ENCODE measurements around the gene TCEAL1.
"Not testable (repeated sequence)": the region's sequence is repeated elsewhere in the genome, so short reads cannot be mapped to it uniquely, and the experiment has no call there.

TCEAL1 gene

GRCh38 chrX:103628386-103629317 lies at the start of gene TCEAL1:
TCEAL1 (plus strand) TSS chrX:103628975; CDS start chrX:103629917, 942 bp downstream.
- peak; percentile 72 for DNase-seq

DNA sequence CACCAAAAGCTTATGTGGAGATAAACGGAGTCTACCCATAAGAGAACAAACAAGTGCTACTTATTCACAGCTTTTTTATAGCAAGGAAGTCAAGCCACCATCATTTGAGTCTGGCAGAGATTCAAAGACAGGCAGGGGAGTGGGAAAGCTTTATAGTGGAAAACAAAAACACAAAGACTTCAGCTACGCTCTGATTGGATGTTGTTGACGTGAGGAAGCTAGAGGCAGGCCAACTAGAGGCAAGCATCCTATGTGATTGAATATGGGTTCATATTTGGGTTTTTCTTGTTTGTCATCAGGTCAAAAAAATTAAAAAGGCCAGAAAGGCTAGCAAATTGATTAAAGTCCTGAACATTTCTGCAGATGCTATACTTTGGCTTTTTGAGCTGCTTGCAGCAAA lies 44.2 kb upstream of the TCEAL1 start:
- peak; percentile 68 for DNase-seq

- peak; percentile 43 for DNase-seq
Observed at GRCh38 chrX:103585411-103586313, 43.1 kb upstream of the TCEAL1 start, which contains the start of gene TCEAL4. TCEAL4 (plus strand) TSS chrX:103585515; CDS start chrX:103586676, 1,161 bp downstream.

- no peak for DNase-seq
Observed at GRCh38 chrX:103586314-103586646, 42.5 kb upstream of the TCEAL1 start.

- DNase-seq: no peak
Observed at GRCh38 chrX:103586659-103587058, 42.1 kb upstream of the TCEAL1 start.

DNA sequence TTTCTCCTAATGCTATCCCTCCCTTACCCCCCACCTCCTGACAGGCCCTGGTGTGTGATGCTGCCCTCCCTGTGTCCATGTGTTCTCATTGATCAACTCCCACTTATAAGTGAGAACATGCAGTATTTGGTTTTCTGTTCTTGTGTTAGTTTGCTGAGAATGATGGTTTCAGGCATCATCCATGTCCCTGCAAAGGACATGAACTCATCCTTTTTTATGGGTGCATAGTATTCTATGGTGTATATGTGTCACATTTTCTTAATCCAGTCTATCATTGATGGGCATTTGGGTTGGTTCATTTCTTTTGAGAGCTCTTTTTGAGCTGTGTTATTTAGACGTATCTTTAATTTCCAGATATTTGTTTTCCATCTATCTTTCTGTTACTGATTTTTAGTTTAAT lies 36.5 kb upstream of the TCEAL1 start:
- DNase-seq: not testable (repeated sequence)

DNA sequence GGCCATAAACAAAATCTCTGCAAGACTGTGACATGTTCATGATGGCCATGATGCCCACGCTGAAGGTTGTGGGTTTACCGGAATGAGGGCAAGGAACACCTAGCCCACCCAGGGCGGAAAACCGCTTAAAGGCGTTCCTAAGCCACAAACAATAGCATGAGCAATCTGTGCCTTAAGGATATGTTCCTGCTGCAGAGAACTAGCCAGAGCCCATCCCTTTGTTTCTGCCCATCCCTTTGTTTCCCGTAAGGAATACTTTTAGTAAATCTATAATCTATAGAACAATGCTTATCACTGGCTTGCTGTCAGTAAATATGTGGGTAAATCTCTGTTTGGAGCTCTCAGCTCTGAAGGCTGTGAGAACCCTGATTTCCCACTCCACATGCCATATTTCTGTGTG lies 33.6 kb upstream of the TCEAL1 start:
- DNase-seq: not testable (repeated sequence)

GRCh38 chrX:103607364-103608305 lies 21.1 kb upstream of the TCEAL1 start, which contains the start of gene TCEAL3:
TCEAL3 (plus strand) TSS chrX:103607963; CDS start chrX:103609065, 1,102 bp downstream.
- DNase-seq: peak; percentile 79

DNA sequence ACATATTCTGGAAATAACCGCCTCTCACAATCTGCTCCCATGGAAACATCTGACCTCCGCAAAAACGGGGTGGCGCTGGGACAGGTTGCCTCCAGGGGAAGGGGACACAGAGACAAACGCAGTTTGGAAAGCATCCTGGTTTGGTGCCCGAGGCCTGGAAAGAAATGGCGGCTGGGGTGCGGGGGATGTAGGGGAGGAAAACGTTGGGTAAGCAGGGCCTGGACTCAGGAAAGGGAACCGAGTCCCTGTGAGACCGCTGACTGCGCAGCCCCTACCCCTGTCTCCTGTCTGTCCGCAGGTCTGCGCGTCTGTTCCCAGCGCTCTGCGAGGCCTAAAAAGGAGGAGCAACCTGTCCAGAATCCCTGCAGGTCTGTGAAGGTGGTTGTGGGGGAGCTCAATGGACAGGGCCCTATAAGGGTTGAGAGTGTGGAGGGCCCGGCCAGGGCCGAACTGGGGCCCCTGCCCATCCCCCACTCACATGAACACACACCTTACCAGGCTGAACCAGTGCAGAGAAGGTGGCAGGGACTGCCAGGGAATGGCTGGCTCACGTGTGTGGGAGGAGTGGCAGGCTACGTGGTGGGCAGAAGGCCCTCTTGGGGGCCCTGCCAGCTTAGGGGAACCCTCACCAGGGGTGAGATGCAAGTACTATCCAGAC lies 20.3 kb upstream of the TCEAL1 start:
- DNase-seq: no peak

DNA sequence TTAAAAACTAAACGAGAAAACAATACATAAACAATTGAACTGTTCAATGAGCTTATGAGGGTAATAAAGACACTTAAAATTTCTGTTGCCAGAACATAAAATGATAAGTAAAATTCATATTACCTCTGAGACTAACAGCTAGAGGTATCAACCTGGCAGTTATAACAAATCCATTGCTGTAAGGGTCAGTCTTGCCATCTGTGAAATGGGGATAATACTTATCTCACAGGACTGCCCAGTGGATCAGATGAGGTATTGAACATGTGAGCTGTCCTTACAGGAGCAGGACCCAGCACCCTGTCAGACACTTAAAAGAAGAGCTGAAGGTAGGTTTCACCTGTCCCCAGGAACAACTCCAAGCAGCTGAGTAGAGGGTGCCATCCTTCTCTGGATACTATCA lies 18.5 kb upstream of the TCEAL1 start:
- DNase-seq: no peak

- DNase-seq: no peak
Observed at GRCh38 chrX:103613362-103613890, 15.3 kb upstream of the TCEAL1 start.

DNA sequence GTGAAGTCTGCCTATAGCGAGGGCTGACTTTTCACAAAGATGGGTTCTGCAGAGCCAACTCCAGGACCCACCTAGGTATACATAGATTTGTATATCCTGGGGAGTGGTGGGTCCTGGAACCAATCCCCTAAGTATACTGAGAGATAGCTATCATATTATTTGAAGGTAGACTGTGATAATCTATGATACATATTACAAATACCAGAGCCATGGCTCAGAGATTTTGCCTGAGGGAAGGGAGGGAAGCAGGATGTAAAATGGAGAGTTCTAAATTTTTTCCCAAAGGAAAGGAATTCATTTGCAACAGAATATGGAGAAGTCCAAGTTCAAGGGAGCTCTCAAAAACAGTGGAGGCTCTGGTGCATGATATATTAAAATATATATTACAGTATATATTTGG lies 13.8 kb upstream of the TCEAL1 start:
- DNase-seq: no peak

DNA sequence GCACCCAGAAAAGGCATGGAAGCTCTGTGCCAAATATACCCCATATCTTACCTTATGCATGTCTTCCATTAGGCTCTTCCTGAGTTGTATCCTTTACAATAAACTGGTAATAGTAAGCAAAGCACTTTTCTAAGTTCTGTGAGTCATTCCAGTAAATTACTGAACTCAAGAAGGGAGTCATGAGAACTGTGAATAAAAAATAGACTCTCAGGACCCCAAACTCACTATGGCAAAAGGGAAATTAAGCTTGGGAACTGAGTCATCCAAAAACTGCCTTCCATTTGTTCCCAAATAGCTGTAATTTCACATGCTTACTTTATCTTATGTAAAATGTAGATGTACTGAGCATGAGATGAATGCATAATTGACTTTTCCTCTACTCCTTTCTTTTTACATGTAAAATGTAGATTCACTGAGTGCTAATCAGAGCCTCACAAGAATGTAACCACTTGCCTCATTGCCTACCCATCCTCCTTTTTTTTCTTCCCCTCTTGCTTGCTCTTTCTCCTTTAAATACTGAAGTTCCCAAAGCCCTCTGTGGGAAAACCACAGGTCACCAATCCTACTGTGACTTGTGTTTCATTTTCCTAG lies 12.9 kb upstream of the TCEAL1 start:
- no peak for DNase-seq

GRCh38 chrX:103616676-103617186 lies 12.0 kb upstream of the TCEAL1 start:
- no peak for DNase-seq

- DNase-seq: peak; percentile 57
Observed at GRCh38 chrX:103624111-103624510, 4.7 kb upstream of the TCEAL1 start.

GRCh38 chrX:103626855-103627254 lies 1.9 kb upstream of the TCEAL1 start:
- no peak for DNase-seq

GRCh38 chrX:103629318-103630170 lies 769 bp downstream of the TCEAL1 start:
- DNase-seq: peak; percentile 84

- no peak for DNase-seq
Observed at GRCh38 chrX:103630171-103630511, 1.4 kb downstream of the TCEAL1 start.

DNA sequence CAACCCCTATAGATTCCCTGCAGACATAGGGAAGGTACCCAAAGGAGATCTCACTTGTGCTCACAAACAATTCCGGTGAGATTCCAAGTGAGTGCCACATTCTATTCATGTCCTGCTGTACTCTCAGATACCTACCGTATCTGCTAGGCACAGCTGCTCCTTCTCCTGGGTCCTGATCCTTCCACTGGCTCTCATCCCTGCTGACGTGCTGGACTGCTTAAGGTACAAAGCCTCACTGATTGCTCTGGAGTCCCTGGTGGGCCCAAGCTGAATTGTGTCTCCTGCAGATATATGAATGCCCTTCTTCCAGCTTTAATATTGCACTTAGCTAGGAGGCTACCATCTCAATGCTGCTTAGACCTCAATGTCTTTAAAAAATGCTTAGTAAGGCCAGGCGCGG lies 2.4 kb downstream of the TCEAL1 start:
- no peak for DNase-seq

GRCh38 chrX:103635436-103635835 lies 6.7 kb downstream of the TCEAL1 start:
- no peak for DNase-seq

Data from NCI-H2227 treated with DMSO at 0.1 percent for 48 hours (cell line).